Calu3 (cell line): Measurements from ENCODE around the gene PTRHD1. TPM values are rescaled to one million over a fixed set of nuclear protein-coding genes. Genes with fewer than 3 reads are reported as not detected.

Experiments
- BruUV-seq: library from RNA; stranded (reverse); fragments of 400-500 nt; replicated peaks from 2 replicates; lab custom pipeline; 2021; lab: Mats Ljungman, UMichigan
- CTCF ChIA-PET: fragments of 300-600 bp; sonication (Branson Sonifier 250); formaldehyde crosslinking; loops from one replicate; lab custom pipeline; 2022; ENCODE audit warnings: antibody characterized with exemption; lab: Charles Lee
- DNase-seq: peaks from one replicate; pipeline ENCODE4 v3.0.0; 2022
- H3K27ac Mint-ChIP-seq: one replicate; pipeline ENCODE4 v1.8.0; 2022; ENCODE audit warnings: mixed read lengths; ENCODE audit not compliant: unreplicated experiment
- H3K27me3 Mint-ChIP-seq: one replicate; pipeline ENCODE4 v1.8.0; 2022; ENCODE audit warnings: mixed read lengths; ENCODE audit not compliant: unreplicated experiment
- H3K36me3 Mint-ChIP-seq: one replicate; pipeline ENCODE4 v1.8.0; 2022; ENCODE audit warnings: mild to moderate bottlenecking, moderate library complexity, mixed read lengths; ENCODE audit not compliant: insufficient read depth, unreplicated experiment
- H3K4me1 Mint-ChIP-seq: one replicate; pipeline ENCODE4 v1.8.0; 2022; ENCODE audit warnings: mild to moderate bottlenecking, low read depth, mixed read lengths; ENCODE audit not compliant: unreplicated experiment
- H3K4me3 Mint-ChIP-seq: one replicate; pipeline ENCODE4 v1.8.0; 2022; ENCODE audit warnings: mild to moderate bottlenecking, low read depth, moderate library complexity, mixed read lengths; ENCODE audit not compliant: unreplicated experiment
- H3K9me3 Mint-ChIP-seq: one replicate; pipeline ENCODE4 v1.8.0; 2022; ENCODE audit warnings: low read depth, mixed read lengths; ENCODE audit not compliant: unreplicated experiment
- CTCF ChIP-seq: fragments of 200-600 bp; IDR thresholded peaks from one replicate; pipeline ENCODE4 v1.8.0; 2022; ENCODE audit warnings: antibody characterized with exemption; ENCODE audit not compliant: unreplicated experiment
- intact Hi-C: fragments of 100-400 bp; cut with micrococcal nuclease; formaldehyde crosslinking; loops from one replicate; pipeline ENCODE4 v1.10.0; 2022; ENCODE audit not compliant: unreplicated experiment
- total RNA-seq: library from RNA; stranded (reverse); gene quantifications from 2 replicates; pipeline ENCODE4 v1.2.3, GENCODE V29; 2022

The PTRHD1 gene
- total RNA-seq, 1 experiment from 2014 or later, result 22.3 TPM

DNA sequence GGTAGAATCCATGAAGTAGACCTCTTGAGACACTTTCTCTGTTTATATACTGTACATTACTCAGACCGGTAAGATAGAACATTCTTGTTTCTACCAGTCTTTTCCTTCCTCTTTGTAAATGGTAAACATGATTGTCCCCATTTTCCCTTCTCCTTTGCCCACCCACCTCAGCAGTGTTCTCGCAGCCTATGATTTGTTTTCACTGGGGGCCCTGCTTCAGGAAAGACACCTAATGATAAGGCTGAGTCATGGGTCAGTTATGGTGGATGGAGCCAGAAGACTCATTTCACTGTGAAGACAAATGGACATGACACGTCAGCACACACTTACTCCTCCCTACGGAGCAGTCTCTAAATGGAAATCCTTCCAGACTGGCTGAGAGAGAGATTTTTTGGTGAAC, 23.7 kb upstream of the PTRHD1 start:
- no TSS peak for BruUV-seq
- Mint-ChIP-seq H3K27me3 (no peaks in the 10 kb centered on the region), H3K4me1 (peaks cover 7% of the 10 kb centered on the region), H3K36me3 (peaks cover 36% of the 10 kb centered on the region), H3K27ac (peak overlapping the region; percentile 9), H3K9me3 (no peaks in the 10 kb centered on the region), H3K4me3 (no peak overlapping the region)
- CTCF ChIA-PET, result no interaction called here
- TF ChIP-seq CTCF, result no peak
- intact Hi-C loops, result no loop called here
- no peak for DNase-seq

DNA sequence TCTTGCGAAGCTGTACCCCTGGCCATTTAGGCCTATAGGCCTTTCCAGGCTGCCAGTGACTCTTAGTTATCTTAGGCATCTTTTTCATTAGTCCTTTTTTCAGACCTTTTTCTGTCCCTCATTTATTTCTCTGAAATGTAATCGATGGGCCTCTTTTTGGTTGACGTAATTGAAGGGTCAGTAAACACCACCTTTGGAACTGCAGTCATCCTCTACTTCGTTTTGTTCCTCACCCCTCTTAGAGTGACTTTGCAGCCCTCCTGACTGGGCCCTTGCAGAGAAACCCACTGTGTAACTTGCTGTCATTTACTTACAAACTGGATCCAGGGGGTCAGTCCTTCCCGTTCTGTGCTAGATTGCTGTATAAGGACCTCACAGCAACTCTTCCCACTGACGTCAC, 23.2 kb upstream of the PTRHD1 start:
- Mint-ChIP-seq H3K27me3 (no peaks in the 10 kb centered on the region), H3K27ac (peak overlapping the region; percentile 9), H3K4me3 (no peak overlapping the region), H3K36me3 (peaks cover 39% of the 10 kb centered on the region), H3K4me1 (peaks cover 7% of the 10 kb centered on the region), H3K9me3 (no peaks in the 10 kb centered on the region)
- no TSS peak for BruUV-seq
- DNase-seq, result no peak
- CTCF ChIA-PET, result no interaction called here
- TF ChIP-seq CTCF, result no peak
- intact Hi-C loops, result no loop called here

GRCh38 chr2:24815171-24815570, 22.0 kb upstream of the PTRHD1 start:
- no peak for DNase-seq
- H3K36me3 Mint-ChIP-seq, result peaks cover 30% of the 10 kb centered on the region
- intact Hi-C loops, result no loop called here
- BruUV-seq, result no TSS peak
- no peak overlapping the region for H3K27ac Mint-ChIP-seq
- CTCF ChIA-PET, result no interaction called here
- no peak overlapping the region for H3K4me3 Mint-ChIP-seq
- no peaks in the 10 kb centered on the region for H3K9me3 Mint-ChIP-seq
- TF ChIP-seq CTCF, result no peak
- H3K27me3 Mint-ChIP-seq, result no peaks in the 10 kb centered on the region
- H3K4me1 Mint-ChIP-seq, result peaks cover 7% of the 10 kb centered on the region

DNA sequence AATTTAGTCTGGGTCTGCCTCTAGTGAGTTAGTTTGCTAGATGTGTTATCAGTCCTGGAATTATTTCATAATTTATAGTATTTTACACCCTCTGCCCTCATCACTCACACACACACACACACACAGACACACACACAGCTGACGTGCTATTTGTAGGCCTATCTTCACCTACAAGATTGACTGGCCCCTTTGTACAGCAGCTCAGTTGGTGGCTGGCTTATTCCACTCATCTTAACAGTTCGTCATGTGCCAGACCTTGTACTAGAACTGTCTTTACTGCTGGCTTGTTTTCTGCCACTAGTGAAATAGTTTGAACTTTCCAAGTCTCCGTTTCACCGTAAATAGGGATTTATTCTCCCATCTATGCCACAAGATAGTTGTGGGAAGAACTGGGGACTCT, 21.3 kb upstream of the PTRHD1 start:
- Mint-ChIP-seq H3K36me3 (peaks cover 30% of the 10 kb centered on the region), H3K4me3 (no peak overlapping the region), H3K9me3 (no peaks in the 10 kb centered on the region), H3K4me1 (peaks cover 7% of the 10 kb centered on the region), H3K27ac (no peak overlapping the region), H3K27me3 (no peaks in the 10 kb centered on the region)
- BruUV-seq, result no TSS peak
- CTCF ChIA-PET, result no interaction called here
- TF ChIP-seq CTCF, result no peak
- DNase-seq, result no peak
- intact Hi-C loops, result no loop called here
